ENCODE measurements around the gene TEX9.
"Not testable (repeated sequence)": the region's sequence is repeated elsewhere in the genome, so short reads cannot be mapped to it uniquely, and the experiment has no call there.

Gene TEX9

DNA sequence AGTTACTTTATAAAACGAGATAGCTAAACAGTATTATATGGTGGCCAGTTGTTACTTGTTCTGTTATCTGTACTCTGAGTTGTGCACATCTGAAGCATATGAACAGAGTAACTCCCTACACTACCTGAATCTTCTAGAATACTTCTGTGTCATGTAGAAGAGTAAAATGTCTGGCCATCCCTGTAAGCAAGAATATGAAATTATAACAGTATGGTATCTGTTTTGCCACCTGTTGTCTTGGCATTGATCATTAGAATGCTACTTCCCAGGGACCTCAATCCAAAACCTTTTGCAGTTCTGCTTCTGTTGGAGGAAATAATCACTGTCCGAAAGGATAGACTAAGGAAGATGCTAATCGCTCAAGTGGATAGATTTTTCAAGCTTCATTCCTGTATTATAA, 1.9 kb downstream of the TEX9 start:
- no peak for DNase-seq

DNA sequence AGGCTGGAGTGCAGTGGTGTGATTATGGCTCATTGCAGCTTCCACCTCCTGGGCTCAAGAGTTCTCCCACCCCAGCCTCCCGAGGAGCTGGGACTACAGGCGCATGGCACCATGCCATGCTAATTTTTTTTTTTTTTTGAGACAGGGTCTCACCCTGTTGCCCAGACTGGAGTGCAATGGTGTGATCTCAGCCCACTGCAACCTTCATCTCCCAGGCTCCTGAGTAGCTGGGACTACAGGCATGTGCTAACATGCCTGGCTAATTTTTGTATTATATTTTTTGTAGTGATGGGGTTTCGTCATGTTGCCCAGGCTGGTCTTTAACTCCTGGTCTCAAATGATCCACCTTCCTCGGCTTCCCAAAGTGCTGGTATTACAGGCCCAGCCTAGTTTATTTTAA, 4.0 kb downstream of the TEX9 start:
- no peak for DNase-seq

DNA sequence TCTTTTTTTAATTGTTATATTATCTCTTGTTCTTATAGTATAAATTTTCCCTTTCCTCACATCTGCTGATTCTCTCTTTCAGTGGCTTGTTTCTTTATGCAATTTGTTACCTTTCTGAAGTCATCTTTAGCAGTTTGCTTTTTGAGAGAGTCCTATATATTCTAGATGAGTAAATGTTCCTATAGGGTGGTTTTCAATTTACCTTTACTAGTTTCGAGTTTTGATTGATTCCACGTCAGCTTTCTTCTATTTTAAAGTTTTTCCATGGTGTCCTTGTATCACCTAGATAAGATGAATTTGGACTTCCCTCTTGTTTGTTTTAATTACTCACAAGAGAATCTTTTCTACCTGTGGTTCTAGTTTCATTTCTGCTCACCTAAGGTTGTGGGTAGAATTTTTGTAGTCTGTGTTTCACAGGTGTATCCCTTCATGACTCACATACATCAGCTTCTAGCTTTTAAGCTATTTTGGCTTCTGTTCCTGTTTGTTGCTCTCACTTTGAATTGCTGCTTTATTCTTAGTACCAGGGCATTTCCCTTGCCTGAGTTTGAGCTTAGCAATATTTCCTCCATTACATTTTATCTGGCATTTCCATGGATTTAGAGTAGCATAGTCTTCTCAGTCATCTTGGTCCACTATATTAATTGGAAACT, 6.4 kb downstream of the TEX9 start:
- no peak for DNase-seq

DNA sequence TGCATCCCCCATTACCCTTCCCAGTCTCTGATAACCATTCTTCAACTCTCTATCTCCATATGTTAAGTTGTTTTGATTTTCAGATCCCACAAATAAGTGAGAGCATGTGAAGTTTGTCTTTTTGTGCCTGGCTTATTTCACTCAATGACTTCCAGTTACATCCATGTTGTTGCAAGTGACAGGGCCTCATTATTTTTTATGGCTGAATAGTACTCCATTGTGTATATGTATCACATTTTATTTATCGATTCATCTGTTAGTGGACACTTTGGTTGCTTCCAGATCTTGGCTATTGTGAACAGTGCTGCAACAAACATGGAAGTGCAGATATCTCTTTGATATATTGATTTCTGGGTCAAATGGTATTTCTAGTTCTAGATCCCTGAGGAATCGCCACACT, 9.5 kb downstream of the TEX9 start:
- not testable (repeated sequence) for DNase-seq

DNA sequence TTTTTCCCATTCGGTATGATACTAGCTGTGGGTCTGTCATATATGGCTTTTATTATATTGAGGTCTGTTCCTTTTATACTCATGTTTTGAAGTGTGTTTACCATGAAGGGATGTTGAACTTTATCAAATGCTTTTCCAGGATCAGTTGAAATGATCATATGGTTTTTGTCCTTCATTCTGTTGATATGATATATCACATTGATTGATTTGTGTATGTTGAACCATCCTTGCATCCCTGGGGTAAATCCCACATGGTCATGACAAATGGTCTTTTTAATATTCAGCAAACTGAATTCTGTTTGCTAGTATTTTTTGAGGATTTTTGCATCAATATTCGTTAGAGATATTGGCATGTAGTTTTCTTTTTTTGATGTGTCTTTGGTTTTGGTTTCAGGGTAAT, 12.6 kb downstream of the TEX9 start:
- not testable (repeated sequence) for DNase-seq

DNA sequence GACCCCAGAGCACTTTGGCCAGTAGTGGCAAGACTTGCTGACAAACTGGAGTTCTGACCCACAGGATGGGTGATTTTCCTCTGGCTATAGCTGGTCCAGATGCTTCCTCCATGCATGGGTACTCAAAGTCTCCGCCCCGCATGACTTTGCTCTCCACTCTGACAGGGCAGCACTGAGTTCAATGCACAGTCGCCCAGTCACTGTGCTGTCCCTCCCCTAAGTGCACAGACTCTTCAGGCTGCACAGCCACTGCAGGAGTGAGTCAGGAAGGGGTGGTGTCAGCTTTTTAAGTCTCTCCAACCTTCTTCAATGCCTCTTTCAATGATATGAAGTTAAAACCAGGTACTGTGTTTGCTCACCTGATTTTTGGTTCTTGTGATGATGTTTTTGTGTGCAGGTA, 17.8 kb downstream of the TEX9 start:
- DNase-seq: no peak

DNA sequence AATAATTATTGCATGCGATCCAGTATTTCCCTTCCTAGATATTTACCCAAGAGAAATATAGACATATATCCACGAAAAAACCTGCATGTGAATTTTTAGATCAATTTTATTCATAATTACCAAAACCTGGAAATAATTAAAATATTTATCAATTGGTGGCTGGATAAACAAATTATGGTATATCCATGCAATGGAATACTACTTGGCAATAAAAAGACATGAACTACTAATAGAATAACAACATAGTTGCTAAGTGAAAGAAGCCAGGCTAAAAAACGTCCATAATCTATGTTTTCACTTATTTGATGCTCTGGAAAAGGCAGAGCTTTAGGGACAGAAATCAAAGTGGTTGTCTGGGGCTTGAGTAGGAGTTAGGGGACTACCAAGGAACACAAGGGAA, 20.7 kb downstream of the TEX9 start:
- DNase-seq: no peak

DNA sequence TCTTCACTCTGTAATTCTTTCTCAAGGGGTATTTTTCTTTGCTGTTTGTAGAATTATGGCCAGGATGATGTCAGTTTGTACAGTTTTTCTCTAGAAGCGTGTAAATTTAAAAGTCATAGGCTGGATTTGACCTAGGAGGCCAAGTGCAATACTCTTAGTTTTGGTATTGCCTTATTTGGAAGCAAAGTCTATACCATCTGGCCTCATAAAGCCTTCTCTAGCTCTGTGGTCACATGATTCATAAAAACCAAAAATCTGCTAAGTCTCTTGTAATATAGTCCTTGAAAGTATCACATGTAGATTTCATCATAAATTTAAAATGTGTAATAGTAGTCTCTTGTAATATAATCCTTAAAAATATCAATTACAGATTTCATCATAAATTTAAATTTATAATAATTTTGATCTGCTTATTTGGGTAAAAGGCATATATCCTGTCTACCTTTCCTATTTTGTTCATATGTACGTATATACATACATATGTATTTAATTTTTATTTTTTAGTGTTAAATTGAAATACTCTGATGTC, 25.6 kb downstream of the TEX9 start:
- DNase-seq: no peak

DNA sequence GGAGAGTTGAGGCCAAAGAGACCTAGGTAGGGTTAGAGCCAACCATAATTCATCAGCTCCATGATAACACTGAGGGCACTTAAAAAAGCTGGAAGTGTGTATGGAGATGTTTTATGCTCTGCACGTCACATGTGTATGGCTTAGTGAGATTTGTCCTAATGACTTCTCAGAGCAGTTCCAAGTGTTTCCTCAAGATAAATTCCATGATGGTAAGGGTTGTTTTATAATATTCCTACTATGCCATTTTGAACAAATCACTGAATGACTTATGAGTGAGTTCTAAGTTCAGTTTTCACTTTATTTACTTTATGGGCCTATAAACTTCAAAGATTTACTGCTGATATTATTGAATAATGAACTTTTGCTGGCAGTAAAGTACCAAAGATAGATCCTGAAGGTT, 28.1 kb downstream of the TEX9 start:
- no peak for DNase-seq

DNA sequence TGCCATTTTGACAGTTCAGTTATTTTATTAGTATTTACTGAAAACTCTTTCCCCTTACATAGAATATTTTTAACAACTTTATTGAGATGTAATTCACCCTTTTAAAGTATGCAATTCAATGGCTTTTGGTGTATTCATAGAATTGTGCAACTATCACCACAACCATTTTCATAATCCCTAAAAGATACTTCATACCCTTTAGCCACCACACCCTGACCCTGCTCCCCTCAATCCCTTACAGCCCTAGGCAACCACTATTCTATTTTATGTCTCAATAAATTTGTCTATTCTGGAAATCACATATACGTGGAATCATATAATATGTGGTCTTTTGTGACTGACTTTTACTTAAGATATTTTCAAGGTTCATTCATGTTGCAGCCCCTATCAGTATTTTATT, 29.7 kb downstream of the TEX9 start:
- no peak for DNase-seq

DNA sequence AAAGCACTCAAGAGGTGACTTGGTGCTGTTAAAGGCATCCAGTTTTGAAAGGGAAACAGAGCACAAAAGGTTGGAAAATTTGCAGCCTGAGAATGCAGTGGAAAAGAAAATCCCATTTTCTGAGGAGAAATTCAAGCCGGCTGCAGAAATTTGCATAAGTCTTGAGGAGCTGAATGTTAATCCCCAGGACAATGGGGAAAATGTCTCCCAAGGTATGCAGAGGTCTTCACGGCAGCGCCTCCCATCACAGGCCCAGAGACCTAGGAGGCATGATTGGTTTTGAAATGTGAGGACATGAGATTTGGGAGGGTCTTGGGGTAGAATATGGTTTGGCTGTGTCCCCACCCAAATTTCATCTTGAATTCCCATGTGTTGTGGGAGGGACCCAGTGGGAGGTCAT, 32.1 kb downstream of the TEX9 start:
- DNase-seq: not testable (repeated sequence)

DNA sequence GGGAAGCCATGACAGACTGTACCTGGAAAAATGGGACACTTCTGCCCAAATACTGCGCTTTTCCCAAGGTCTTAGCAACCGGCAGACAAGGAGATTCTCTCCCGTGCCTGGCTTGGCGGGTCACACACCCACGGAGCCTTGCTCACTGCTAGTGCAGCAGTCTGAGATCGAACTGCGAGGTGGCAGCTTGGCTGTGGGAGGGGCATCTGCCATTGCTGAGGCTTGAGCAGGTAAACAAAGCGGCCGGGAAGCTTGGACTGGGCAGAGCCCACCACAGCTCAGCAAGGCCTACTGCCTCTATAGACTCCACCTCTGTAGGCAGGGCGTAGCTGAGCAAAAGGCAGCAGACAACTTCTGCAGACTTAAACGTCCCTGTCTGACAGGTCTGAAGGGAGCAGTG, 34.0 kb downstream of the TEX9 start:
- not testable (repeated sequence) for DNase-seq

DNA sequence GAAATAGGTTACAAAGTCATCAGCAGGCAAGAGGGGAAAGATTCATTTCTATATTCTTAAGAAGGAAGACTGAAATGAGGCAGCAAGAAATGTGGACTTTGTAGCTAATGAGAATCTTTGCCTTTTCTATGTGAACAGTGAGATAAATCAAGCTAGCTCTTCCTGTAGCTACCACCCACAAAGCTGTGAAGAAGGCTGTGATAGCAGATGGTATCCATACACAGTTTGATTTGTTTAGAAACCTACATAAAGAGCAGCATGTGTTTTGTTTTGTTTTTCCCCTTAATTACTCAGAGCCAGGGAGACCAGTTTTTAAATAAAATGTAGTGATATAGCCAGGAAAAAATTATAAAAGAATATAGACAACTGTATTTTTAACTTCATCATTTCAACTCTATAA, 45.5 kb downstream of the TEX9 start:
- no peak for DNase-seq

DNA sequence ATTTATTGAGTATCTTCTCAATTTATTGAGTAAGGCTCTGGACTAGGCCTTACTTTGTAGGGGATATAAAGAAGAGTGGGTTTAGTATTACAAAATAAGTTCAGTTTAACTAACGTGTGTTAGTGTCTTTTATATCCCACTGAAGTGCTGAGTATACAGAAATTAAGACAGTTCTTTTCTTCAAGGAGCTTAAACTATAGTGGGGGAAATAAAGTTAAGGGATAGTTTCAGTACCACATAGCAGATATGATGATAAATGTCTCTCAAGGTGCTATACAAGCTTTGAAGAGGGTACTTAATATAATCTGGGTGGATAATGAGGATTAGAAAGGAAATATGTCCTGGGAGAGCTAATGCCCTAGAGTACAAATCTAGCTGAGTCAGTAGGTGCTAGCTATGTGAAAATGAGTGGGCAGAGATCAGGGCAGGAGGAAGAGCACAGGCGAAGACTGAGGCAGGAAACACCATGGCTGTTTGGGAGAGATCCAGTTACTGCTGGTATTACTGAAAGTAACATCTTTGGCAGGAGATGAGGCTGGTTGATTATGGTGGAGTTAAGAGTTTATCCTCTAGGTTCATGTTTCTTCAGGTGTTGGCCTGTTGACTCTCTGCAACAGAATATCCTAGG, 46.0 kb downstream of the TEX9 start:
- no peak for DNase-seq

DNA sequence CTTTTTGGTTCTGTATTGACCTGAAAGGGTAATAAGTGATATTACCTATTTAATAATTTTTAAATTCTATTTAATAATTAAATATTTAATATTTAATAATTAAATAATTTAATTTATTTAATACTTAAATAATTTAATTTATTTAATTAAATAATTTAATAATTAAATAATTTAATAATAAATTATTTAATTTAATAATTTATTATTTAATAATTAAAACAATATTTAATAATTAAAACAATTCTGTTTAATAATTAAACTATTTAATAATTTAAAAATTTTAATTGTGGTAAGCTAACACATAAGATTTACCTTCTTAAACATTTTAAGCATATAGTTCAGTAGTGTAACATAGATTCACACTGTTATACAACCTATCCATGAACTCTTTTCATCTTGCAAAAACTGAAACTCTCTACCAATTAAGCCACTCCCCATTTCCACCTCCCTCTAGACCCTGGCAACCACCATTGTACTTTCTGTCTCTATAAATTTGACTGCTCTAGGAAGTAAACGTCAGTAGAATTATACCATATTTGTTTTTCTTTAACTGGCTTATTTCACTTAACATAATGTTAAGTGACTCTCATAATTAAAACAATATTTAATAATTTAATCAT, 48.0 kb downstream of the TEX9 start:
- DNase-seq: not testable (repeated sequence)

DNA sequence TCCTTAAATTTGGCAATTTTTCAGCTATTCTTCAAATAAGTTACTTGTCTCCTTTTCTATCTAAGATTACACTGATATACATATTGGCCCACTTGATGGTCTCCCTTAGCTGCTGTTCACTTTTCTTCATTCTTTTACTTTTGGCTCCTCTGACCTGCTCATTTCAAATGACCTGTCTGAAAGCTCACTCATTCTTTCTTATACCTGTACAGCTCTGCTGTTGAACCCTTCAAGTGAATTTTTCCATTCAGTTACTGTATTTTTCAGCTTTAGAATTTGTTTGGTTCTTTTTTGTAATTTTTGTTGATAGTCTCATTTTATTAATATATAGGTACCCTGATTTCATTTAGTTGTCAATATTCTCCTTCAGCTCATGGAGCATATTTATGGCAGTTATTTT, 60.0 kb downstream of the TEX9 start:
- DNase-seq: no peak

DNA sequence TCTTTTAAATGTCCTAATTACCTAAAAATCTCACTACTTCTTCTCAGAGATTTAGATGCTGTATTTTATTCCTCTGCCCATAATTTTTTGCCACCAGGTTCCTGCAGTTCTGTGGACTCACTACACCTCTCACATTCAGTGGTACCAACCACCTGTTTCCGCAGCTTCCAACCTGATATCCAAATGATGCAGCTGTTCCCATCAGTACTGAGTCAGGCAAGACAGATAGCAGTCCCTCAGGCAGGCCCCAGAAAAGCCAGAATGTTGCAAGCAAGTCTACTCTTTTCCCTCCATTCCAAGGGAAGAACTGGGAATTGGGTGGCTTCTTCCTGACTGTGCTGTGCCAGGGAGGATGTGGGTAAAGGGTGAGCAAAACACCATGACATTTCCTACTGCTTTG, 60.8 kb downstream of the TEX9 start:
- DNase-seq: no peak

DNA sequence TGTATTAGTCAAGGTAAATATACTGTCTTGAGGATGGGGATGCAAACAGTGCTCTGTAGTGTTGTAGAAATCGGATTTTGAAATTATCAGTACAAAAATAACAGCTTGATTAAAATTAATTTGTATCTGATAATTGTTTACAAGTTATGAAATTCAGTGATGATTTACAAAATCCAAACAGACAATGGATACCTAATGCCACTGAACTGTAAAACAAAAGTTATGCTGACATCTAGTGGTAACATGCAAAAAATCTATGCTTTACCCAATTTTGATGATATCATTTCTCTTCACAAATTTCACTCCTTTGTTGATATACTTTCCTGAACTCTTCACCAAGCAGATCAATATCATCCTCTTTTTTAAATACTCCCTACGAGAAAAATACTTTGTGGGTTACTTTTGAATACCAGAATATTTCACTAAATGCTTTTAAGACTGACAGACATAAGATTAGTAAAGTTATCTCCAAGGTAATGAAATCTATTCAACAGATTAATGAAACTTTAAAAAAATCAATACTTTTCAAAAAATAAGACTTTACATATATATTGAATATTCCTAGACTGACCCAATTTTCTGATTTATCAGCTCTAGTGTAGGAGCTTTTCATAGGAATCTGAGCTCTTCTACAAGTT, 63.7 kb downstream of the TEX9 start:
- DNase-seq: no peak

DNA sequence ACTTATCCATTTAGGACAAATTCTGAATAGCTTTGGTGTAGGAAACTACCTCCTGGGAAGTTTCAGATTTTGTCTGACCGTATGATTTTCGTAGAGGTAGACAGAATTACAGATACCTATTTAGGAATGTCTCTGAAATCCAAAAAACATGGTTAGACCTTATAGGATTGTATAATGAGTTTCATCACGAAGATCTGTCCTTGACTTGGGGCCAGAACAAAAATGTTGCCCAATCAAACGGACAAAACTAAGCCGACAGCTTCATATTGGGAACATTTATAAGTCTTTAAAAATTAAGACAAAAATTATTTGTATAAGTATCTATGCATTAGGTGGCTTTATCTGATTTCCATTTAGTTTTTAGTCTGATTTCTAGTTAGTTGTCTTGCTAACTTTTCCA, 67.1 kb downstream of the TEX9 start:
- DNase-seq: no peak

DNA sequence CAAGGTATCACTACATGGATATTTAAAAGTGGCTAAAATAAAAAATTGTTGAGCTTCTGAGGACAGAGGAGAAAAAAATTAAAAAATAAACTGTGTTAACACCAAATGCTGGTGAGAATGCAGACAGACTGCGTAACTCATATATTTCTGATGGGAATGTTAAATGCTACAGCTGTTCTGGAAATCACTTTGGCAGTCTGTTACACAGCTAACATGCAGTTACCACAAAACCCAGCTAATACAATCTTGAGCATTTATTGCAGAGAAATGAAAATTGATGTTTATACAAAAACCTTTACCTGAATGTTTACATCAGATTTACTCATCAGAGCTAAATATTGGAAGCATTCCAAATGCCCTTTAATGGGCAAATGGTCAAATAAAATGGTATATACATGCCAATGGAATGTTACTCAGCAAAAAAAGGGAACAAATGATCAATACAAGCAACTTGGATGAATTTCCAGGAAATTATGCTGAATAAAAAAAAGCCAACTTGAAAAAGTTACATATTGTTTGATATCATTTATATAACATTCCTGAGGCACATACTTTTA, 75.1 kb downstream of the TEX9 start:
- DNase-seq: no peak

DNA sequence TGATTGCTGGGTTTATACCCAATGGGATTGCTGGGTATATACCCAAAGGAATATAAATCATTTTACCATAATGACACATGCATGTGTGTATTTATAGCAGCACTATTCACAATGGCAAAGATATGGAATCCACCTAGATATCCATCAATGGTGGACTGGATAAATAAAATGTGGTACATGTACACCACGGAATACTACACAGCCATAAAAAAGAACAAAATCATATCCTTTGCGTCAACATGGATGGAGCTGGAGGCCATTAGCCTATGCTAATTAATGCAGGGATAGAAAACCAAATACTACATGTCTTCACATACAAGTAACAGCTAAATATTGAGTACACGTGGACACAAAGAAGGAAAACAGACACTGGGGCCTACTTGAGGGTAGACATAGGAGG, 77.1 kb downstream of the TEX9 start:
- no peak for DNase-seq

DNA sequence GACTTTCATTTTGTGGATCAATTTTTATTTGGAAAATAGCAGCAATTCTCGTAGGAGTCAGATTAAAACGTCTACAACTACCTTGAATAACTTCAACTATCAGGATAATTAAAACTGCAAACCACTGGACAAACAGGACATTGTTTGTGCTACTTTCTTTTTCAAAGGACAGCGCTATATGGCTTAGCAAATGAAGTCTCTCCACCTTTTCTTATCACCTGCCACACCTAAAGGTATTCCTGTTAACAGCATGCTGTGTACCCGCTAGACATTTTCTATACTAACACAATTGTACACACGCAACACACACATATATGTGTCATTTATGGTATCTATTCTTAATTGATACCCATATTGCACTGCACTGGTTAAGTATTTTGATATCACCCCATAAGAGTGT, 80.5 kb downstream of the TEX9 start:
- no peak for DNase-seq

DNA sequence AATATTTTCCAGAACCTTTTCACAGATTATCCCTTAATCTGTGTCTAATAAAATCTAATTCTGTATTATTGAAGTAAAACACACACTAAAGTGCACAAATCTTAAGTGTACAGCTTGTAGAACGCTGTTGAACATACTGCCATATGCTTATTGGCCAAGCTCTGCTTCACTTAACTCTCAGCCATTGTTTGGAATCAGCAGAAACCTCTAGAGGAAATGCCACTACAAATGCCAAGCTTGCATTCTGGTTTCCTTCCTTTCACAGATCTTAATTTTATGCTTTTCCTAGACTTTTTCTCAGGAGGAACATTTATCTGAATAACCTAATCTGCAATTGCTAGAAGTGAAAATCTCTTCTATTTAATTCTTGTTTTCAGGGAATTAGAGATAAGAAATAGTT, 89.6 kb downstream of the TEX9 start:
- no peak for DNase-seq

DNA sequence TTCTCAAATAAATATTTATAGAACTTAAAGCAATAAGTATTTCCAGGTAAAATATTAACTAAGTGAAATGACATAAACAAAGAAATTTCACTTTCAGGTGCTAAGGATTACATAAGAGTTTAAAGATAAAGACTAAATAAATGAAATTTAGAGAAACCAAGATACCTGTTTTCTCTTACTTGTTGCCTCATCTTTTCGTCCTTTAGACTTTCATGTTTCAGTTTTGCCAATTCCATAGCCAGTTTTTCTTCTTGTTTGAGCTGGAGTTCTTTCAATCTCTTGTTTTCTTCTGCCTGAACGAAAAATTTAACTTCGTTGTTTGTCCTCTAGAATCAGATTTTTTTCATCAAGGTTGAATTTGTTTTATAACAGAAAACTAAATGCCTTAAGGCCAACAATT, 91.0 kb downstream of the TEX9 start:
- no peak for DNase-seq

Data from activated effector memory CD4-positive, alpha-beta T cell treated with Interleukin-2 at 50 U/mL for 16 hours (primary cell).